Gastrocnemius medialis (tissue), 4 donors: ENCODE data around the gene SLC25A39. TPM values are rescaled to one million over a fixed set of nuclear protein-coding genes. Genes with fewer than 3 reads are reported as not detected.
"Not testable (repeated sequence)": the region's sequence is repeated elsewhere in the genome, so short reads cannot be mapped to it uniquely, and the experiment has no call there.

Source experiments
- ATAC-seq, 2 donors: fragments of 150-250 bp; one replicate each; pipeline ENCODE4 v1.9.1; 2016
- DNase-seq, 2 donors: peaks; one replicate each; pipeline ENCODE4 v3.0.0-alpha.2; 2019
- H3K27ac ChIP-seq, 4 donors: fragments of 200-600 bp; sonication (generic); 1 replicate in 1 of 4; 2 replicates in 3 of 4; pipeline ENCODE4 v1.5.1; 2016 to 2018; ENCODE audit warnings: mild to moderate bottlenecking in 2 of 4, moderate library complexity in 1 of 4
- H3K27me3 ChIP-seq, 3 donors: fragments of 200-600 bp; sonication (generic) in 2 of 3; 1 replicate in 1 of 3; 2 replicates in 2 of 3; pipeline versions ENCODE4 v1.5.1 to v1.6.0; 2016 to 2019; ENCODE audit warnings: mild to moderate bottlenecking in 1 of 3, moderate library complexity in 1 of 3
- H3K36me3 ChIP-seq, 2 donors: fragments of 200-600 bp; sonication (generic) in 1 of 2; one replicate each; pipeline ENCODE4 v1.5.1; 2017 to 2018
- H3K4me1 ChIP-seq, 2 donors: fragments of 200-600 bp; sonication (generic) in 1 of 2; one replicate each; pipeline ENCODE4 v1.5.1; 2016 to 2017; ENCODE audit warnings: mild to moderate bottlenecking in 2 of 2
- H3K4me3 ChIP-seq, 4 donors: fragments of 200-600 bp; sonication (generic) in 3 of 4; 1 replicate in 1 of 4; 2 replicates in 3 of 4; pipeline ENCODE4 v1.5.1; 2016 to 2019; ENCODE audit warnings: mild to moderate bottlenecking in 2 of 4
- H3K9me3 ChIP-seq, 3 donors: fragments of 200-600 bp; sonication (generic) in 2 of 3; 1 replicate in 1 of 3; 2 replicates in 2 of 3; pipeline ENCODE4 v1.5.1; 2016 to 2019
- POLR2A ChIP-seq, 2 donors: fragments of 450-650 bp; IDR thresholded peaks; one replicate each; pipeline ENCODE4 v1.6.1; 2017; ENCODE audit warnings: antibody characterized with exemption in 2 of 2, mild to moderate bottlenecking in 2 of 2, moderate library complexity in 2 of 2
- in situ Hi-C, 4 donors: fragments of 200-750 bp; cut with MboI; loops; one replicate each; pipeline versions ENCODE4 v1.15.0 to v1.8.0; 2017; ENCODE audit warnings: low sequenced_read_pairs in 4 of 4
- intact Hi-C: fragments of 100-400 bp; cut with DNase I; formaldehyde crosslinking; loops from one replicate; pipeline ENCODE4 v1.15.1; 2023; ENCODE audit warnings: low total_unique reads
- total RNA-seq, 4 donors: library from RNA; depleted of rRNA; stranded (reverse); fragments of >200 nt; gene quantifications; one replicate each; pipeline versions ENCODE4 v1.1.0 to v1.2.3, GENCODE V29; 2016
- TF ChIP-seq, protein P1 (sequence below), 5 experiments: fragments of 450-650 bp in 3 of 5; fragments of 200-600 bp in 2 of 5; sonication (generic) in 2 of 5; IDR thresholded peaks in 4 of 5; conservative IDR thresholded peaks in 1 of 5; 1 replicate in 4 of 5; 2 replicates in 1 of 5; pipeline ENCODE4 v1.5.1; 2016 to 2019; ENCODE audit warnings: antibody characterized with exemption in 5 of 5, mild to moderate bottlenecking in 3 of 5, moderate library complexity in 3 of 5

SLC25A39 gene
- total RNA-seq, 4 donors from 2014 or later, result 36.7 to 44.2 (median 38.4) TPM

DNA sequence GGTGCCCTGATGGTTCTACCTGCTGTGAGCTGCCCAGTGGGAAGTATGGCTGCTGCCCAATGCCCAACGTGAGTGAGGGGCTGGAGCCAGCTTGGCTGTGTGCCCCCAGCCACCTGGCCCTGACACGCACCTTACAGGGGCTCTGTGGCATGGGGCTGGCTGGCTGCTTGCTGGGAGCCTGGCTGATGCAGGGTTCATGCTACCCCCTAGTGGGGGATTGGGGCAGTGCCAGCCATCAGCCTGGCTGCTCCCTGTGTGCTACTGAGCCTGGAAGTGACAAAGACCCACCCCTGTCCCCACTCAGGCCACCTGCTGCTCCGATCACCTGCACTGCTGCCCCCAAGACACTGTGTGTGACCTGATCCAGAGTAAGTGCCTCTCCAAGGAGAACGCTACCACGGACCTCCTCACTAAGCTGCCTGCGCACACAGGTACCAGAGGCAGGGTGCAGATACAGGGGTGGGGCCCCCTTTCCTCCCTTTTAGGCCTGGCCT lies 26.2 kb upstream of the SLC25A39 start:
- Histone ChIP-seq H3K36me3 (peaks cover 0 to 36% of the 10 kb centered on the region in 2 donors), H3K9me3 (no peaks in the 10 kb centered on the region), H3K27me3 (no peaks in the 10 kb centered on the region), H3K4me3 (no peak overlapping the region), H3K4me1 (peaks cover 0 to 3% of the 10 kb centered on the region in 2 donors), H3K27ac (no peak overlapping the region)
- in situ Hi-C loops (no loop called here), intact Hi-C loops (no loop called here)
- ATAC-seq (no peak), DNase-seq (peak in 1 of 2 donors; percentile 32)
- TF ChIP-seq, protein P1, sequence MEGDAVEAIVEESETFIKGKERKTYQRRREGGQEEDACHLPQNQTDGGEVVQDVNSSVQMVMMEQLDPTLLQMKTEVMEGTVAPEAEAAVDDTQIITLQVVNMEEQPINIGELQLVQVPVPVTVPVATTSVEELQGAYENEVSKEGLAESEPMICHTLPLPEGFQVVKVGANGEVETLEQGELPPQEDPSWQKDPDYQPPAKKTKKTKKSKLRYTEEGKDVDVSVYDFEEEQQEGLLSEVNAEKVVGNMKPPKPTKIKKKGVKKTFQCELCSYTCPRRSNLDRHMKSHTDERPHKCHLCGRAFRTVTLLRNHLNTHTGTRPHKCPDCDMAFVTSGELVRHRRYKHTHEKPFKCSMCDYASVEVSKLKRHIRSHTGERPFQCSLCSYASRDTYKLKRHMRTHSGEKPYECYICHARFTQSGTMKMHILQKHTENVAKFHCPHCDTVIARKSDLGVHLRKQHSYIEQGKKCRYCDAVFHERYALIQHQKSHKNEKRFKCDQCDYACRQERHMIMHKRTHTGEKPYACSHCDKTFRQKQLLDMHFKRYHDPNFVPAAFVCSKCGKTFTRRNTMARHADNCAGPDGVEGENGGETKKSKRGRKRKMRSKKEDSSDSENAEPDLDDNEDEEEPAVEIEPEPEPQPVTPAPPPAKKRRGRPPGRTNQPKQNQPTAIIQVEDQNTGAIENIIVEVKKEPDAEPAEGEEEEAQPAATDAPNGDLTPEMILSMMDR (IDR thresholded peaks at IDR 0.05 in 4 of 5, conservative IDR thresholded peaks at IDR 0.05 in 1 of 5), result peak in 4 of 5 experiments; percentile 47 to 67 (median 58)
- TF ChIP-seq POLR2A (IDR thresholded peaks at IDR 0.05), result no peak

DNA sequence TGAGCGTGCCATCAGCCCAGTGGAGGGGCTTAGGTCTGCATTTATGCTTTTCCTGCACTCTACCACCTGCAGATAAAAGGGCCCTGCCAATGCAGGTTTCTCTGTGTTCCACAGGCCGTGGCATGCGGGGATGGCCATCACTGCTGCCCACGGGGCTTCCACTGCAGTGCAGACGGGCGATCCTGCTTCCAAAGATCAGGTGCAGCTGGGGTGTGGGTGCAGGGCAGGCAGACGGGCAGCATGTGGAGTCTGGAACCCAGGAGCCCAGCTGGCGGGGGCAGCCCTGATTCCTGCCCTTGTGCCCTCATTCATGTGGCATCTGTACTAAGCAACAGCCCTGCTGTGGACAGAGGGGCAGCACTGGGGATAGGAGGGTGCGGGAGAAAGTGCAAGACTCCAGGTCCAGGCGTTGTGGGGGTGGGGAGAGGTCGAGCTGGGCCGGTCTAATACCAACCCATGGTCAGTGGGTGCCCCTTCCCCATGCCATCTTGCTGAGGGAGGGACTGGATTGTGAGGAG lies 25.0 kb upstream of the SLC25A39 start:
- intact Hi-C loops, result loop anchor here (5.0 kb wide), 1 partner anchor 137 kb away; no protein-coding TSS in a partner anchor
- no peak for ATAC-seq
- Histone ChIP-seq H3K27me3 (no peaks in the 10 kb centered on the region), H3K27ac (no peak overlapping the region), H3K9me3 (no peaks in the 10 kb centered on the region), H3K4me1 (peaks cover 3 to 4% of the 10 kb centered on the region in 2 donors), H3K36me3 (peaks cover 0 to 36% of the 10 kb centered on the region in 2 donors), H3K4me3 (no peak overlapping the region)
- DNase-seq, result no peak
- TF ChIP-seq, protein P1 (IDR thresholded peaks at IDR 0.05 in 4 of 5, conservative IDR thresholded peaks at IDR 0.05 in 1 of 5), result no peak
- no peak for TF ChIP-seq POLR2A (IDR thresholded peaks at IDR 0.05)
- in situ Hi-C loops, result no loop called here

DNA sequence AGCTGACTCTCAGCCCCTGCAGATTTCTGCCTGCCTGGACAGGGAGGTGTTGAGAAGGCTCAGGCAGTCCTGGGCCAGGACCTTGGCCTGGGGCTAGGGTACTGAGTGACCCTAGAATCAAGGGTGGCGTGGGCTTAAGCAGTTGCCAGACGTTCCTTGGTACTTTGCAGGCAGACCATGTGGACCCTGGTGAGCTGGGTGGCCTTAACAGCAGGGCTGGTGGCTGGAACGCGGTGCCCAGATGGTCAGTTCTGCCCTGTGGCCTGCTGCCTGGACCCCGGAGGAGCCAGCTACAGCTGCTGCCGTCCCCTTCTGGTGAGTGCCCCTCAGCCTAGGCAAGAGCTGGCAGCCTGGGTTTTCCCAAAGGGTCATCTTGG lies 24.4 kb upstream of the SLC25A39 start:
- Histone ChIP-seq H3K27me3 (no peaks in the 10 kb centered on the region), H3K4me3 (no peak overlapping the region), H3K36me3 (peaks cover 0 to 36% of the 10 kb centered on the region in 2 donors), H3K27ac (no peak overlapping the region), H3K9me3 (no peaks in the 10 kb centered on the region), H3K4me1 (peaks cover 7 to 8% of the 10 kb centered on the region in 2 donors)
- no peak for TF ChIP-seq POLR2A (IDR thresholded peaks at IDR 0.05)
- TF ChIP-seq, protein P1 (IDR thresholded peaks at IDR 0.05 in 4 of 5, conservative IDR thresholded peaks at IDR 0.05 in 1 of 5), result no peak
- intact Hi-C loops, result loop anchor here (5.0 kb wide), 1 partner anchor 137 kb away; no protein-coding TSS in a partner anchor
- DNase-seq, result no peak
- in situ Hi-C loops, result no loop called here
- ATAC-seq, result no peak

- intact Hi-C loops (loop anchor here (5.0 kb wide), 1 partner anchor 136 kb away; no protein-coding TSS in a partner anchor), in situ Hi-C loops (no loop called here)
- peaks cover 7 to 8% of the 10 kb centered on the region in 2 donors for H3K4me1 ChIP-seq
- peak in 1 of 2 donors; percentile 44 for DNase-seq
- peaks cover 0 to 36% of the 10 kb centered on the region in 2 donors for H3K36me3 ChIP-seq
- TF ChIP-seq POLR2A (IDR thresholded peaks at IDR 0.05), result no peak
- H3K27ac ChIP-seq, result no peak overlapping the region
- H3K27me3 ChIP-seq, result no peaks in the 10 kb centered on the region
- H3K9me3 ChIP-seq, result no peaks in the 10 kb centered on the region
- no peak for ATAC-seq
- no peak overlapping the region for H3K4me3 ChIP-seq
Observed at GRCh38 chr17:44348234-44348987, 23.8 kb upstream of the SLC25A39 start.

DNA sequence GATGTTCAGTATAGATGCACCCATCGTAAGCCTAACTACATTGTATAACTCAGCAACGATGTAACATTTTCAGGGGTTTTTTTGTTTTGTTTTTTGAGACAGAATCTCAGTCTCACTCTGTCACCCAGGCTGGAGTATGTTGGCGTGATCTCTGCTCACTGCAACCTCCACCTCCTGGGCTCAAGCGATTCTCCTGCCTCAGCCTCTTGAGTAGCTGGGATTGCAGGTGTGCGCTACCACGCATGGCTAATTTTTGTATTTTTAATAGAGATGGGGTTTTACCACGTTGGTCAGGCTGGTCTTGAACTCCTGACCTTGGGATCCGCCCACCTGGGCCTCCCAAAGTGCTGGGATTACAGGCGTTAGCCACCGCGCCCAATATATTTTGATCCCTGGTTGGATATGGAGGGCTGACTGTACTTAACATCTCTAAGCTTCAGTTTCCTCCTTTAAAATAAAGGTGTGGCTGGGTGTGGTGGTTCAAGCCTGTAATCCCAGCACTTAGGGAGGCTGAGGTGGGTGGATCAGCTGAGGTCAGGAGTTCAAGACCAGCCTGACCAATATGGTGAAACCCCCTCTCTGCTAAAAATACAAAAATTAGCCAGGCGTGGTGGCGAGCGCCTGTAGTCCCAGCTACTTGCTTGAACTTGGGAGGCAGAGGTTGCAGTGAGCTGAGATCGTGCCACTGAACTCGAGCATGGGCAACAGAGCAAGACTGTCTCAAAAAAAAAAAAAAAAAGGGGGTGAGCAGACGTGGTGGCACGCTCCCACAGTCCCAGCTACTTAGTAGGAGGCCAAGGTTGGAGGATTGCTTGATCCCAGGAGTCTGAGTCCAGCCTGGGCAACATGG lies 22.8 kb upstream of the SLC25A39 start:
- H3K4me1 ChIP-seq, DNase-seq, H3K27ac ChIP-seq, H3K4me3 ChIP-seq, H3K27me3 ChIP-seq, ATAC-seq, H3K9me3 ChIP-seq, in situ Hi-C loops: not testable (repeated sequence)
- H3K36me3 ChIP-seq, result peaks cover 0 to 27% of the 10 kb centered on the region in 2 donors
- intact Hi-C loops, result loop anchor here (5.0 kb wide), 1 partner anchor 135 kb away; no protein-coding TSS in a partner anchor
